GM18526 (cell line): ENCODE data around the gene NTN4.

Experiments used
- POLR2A ChIP-seq: IDR thresholded peaks from 3 replicates; pipeline ENCODE4 v1.6.1; 2011; ENCODE audit not compliant: insufficient read length; ENCODE audit errors: extremely low read depth

The NTN4 gene

DNA sequence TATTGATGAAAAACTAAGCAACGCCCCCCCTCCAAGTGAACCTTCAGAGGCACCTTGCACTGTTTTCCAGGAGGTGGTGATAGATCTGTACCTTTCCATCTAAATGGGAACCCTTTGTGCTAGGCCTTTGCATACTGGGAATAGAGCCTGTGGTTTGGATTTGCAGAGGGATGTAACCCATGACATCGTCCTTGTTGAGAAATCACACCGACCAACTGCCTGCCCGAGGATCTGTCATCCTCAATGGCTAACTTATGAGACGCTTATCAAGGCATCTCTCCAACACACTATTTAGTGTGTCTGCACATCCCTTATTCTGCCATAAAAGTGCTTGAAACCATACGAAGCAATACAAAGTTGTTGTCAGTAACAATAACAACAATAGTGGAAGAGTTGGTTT, 22.9 kb downstream of the NTN4 start:
- no peak for TF ChIP-seq POLR2A

DNA sequence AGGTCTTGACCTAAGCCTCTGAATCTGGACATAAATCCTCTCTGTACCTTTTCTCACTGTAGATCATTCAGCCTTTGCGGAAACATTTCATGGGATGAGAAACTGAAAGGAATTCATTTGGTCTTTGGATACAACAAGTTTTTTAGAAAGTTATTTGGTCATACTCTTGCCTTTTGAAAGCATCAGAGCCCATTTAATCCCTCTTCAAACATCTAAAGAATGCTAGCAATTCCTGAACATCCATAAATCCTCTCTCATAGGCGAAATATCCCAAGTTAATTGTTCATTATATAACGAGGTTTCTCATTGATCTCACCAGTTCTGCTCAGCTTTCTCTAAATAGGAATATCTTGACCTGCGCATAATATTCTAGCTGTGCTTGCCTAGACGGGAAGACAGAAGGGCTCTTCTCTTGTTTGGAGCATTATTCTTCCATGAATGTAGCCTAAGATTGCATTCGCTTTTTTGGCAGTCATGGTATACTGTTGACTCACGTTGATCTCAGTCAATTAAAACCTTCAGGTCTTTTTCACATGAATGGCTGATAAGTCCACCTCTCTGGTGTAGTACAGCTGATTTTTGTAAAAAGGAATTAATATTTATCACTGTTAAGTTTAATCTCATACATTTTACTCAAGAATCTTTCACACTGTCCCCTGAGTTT, 24.1 kb downstream of the NTN4 start:
- no peak for TF ChIP-seq POLR2A

DNA sequence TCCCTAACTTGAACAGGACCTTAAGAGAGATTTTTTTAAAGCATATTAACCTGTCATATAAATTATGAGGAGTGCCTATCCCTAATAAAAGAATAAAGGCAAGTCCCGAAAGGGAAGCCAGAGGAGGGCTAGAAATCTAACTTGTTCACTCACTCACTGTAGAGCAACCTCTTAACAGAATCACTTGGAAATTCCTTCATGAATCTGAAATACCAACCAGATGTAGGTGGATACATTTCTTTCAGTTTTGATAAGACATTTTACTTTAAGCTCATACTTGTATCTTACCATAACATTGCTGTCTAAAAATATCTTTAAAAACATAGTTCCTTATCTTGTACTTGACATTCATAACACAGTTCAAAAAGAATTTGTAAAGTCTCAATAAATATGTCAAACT, 25.7 kb downstream of the NTN4 start:
- TF ChIP-seq POLR2A = no peak

DNA sequence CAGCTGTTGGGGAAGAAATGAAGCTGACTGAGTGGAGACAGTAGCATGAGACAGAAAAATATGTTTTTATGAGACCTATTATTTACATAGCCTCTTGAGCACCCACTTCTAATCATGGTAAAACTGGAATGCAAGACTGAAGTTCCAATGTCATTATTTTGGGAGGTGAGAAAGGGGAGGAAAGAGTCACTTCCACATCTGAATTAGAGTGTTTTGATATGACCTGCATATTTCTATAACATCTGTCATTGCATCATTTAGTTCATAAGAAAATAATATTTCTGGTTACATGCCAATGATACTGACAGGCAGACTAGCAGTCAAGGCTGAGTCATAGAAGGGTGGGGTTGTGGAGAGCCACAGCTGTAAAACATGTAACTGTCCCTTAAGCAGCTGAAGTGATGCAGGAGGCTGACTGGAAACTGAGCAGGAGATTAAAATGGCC, 26.7 kb downstream of the NTN4 start:
- no peak for TF ChIP-seq POLR2A

DNA sequence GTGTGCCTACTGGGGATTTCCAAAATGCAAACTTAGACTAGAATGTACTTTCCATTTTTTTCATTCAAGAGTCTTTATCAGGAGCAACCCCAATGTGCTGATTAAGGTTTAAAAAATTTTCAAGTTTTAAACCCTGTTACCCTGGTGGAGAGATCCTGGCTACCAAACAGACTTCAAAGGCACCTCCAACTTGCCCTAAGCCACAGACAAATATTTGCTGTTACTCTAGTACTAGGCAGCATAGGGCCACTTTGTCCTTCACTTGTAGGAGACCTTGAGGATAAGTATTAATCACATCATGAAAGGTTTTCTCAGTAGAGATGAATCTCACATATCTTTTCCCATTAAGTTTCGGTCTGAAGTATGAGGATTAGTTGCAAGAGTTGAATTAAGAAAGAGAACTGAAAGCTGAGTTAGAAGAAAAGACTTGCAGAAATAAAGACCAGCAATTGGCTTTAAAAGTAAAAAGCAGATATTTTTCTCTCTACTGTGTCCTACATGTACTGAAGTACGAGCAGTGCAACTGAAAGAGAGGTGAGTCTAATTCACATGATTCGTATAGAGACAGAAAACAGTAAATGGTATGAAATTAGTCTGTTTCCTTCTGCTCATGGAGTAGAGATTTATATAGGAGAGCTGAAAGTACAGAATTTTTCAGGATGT, 28.3 kb downstream of the NTN4 start:
- TF ChIP-seq POLR2A = no peak

DNA sequence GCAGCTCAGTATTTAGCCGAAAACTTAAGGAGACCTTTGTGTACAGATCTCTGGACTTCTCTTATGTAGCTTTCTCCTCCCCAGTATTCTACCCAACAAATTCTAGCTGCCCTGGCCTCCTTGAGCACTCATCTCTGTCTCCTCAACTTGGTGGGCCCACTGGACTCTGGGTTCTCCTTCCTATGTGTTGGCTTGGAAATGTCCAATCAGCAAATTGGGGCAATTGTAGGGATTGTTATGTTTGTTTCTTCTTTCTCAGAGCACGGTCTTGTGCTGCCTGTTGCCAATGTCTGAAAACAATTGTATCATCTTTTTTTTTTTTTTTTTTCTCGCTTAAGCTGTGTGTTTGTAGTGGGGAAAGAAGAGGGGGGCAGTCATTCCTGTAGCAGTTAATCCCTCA, 30.2 kb downstream of the NTN4 start:
- TF ChIP-seq POLR2A = no peak

DNA sequence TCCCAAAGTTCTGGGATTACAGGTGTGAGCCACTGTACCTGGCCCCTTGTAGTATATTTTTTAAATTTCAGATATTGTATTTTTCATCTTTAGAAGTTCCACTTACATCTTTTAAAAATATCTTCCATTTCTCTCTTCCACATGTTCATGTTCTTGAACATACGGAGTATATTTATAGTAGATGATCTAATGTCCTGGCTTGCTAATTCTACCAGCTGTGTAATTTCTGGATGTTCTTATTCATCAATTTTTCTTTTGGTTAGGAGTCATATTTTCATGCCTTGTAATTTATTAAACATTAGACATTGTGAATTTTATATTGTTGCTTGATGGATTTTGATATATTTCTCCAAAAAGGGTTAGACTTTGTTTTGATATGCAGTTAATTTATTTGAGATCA, 30.8 kb downstream of the NTN4 start:
- no peak for TF ChIP-seq POLR2A

DNA sequence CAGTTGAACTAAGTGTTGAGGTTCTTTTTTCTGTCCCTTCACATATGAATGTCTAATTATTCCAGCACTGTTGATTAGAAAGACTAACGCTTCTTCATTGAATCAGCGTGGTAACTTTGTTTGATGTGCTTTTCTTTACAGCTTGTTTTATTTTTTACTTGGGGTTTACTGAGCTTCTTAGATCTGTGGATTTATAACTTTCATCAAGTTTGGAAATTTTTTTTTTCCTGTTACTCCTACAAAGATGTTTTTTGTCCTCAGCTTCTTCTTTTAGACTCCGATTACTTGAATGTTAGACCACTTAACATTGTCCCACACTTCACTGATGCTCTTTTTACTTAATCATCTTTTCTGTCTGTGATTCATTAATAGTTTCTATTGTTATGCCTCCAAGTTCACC, 31.5 kb downstream of the NTN4 start:
- TF ChIP-seq POLR2A = no peak

DNA sequence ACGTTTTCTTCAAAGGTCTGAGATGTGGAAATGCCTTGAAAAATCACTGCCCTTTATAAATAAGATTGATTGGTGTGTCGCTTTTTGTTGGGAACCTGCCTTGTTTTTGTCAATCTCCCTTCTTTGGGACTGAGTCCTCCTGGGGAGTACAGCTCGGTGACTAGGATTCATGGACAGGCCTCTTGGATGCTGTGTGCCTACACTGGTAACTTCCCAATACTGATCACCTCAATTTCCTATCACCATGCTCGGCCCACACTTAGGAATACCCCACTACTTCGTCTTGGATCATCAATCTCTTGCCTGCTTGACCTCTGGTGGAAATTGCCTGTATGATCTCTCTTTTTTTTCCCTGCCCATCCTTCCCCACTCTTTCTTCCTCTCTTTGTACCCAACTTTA, 34.2 kb downstream of the NTN4 start:
- TF ChIP-seq POLR2A = no peak

DNA sequence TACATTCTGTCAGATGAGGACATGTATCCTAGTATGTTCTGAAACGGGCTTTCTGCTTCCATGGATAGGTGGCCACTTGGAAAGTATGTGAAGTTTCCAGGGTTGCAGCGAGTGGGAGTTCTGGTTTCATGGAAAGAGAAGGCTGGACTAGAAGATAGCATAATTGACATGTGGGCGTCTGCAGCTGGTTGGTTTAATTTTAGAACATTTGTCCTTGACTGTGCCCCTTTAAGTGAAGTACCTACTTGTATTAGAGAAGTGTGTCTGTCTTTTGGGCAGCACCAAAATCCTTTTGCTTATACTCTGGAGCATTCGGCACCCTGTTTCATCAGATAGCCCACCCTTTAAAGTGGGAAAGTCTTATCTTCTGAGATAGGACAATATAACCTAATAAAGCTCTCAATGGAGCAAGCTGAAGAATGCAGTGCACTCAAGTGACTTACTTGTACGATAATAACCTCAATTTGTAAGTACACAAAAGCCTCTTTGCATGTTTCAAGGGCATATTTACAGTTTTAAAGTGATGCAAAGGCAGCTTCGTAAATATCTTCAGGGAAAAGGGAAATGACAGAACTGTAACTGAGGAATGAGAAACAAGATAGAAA, 35.2 kb downstream of the NTN4 start:
- TF ChIP-seq POLR2A = no peak

DNA sequence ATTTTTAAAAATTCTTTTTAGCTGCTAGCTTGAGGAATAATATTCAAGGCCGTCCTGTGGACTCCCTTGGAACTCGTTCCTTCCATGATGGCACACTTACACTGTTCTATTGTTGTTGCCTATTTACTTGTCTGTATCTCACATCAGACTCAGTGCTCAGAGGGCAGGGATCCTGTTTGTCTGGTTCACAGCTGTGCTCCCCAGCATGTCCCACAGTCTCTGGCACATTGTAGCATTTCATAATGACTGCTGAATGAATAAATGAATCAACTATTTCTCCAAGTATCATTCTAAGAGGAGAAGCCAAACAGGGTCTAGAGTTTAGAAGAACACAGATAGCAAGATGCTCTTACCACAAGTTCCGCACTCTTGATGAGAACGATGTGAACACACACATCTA, 48.0 kb downstream of the NTN4 start:
- TF ChIP-seq POLR2A = no peak

DNA sequence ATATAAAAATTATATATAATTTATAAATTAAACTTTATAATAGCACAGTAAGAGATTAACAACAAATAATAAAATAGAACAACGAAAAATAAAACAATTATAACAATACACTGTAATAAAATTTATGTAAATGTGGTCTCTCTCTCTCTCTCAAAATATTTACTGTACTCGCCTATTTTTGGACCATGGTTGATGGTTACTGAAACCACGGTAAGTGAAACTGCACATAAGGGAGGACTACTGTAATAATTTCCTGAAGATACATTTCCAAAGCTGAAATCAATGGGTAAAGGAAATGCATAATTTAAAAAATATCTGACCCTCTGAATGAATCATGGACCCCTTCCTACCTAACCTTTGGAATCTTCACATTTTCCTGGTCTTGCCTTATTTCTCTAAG, 48.9 kb downstream of the NTN4 start:
- no peak for TF ChIP-seq POLR2A

DNA sequence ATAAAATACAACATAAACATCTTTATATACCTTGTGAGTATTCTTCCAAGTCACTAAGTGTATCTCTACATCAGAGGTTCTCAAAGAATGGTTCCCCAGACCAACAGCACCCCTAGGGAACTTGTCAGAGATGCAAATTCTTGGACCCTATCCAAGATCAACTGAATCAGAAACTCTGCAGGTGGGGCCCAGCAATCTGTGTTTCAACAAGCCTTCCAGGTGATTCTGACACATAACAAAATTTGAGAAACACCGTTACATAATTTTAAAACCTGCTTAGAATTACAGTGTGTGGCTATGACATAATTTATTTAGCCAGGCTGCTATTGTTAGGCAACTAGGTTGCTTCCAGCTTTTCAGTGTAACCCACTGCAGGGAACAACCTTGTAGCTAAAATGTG, 49.8 kb downstream of the NTN4 start:
- TF ChIP-seq POLR2A = no peak

DNA sequence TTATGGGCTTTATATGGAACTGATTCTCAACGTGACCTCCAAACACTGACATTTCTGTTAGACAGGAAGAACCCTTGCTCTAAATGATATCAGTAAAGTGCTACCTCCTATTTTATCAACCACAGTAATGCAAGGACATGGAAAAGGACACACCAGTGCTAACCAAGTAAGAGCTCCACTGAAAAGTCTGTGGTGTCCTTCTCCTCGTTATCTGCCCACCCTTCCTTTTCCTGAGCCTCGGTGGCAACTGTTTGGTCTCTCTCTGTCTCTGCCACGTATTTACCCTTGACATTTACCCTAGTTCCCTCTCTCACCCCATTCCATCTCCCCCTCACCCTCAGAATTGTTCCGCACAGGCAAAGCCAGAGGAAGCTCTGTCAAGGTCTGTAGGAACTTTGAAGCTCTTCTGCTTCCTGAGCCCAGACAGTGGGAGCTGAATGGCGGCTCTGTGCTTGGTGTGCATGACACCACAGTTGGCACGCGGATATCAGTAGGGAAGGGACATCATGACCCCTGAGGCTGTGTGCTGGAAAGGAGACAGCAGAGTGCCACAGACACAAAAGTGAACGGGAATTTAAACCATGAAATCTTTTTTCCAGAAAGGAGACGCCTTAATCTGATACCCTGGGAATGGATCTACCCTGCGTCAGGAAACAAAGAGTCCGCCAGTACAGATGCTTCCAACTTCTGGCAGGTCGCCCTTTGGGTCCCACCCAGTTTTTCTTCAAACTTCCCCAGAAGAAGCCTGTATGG, 50.8 kb downstream of the NTN4 start:
- TF ChIP-seq POLR2A = no peak

DNA sequence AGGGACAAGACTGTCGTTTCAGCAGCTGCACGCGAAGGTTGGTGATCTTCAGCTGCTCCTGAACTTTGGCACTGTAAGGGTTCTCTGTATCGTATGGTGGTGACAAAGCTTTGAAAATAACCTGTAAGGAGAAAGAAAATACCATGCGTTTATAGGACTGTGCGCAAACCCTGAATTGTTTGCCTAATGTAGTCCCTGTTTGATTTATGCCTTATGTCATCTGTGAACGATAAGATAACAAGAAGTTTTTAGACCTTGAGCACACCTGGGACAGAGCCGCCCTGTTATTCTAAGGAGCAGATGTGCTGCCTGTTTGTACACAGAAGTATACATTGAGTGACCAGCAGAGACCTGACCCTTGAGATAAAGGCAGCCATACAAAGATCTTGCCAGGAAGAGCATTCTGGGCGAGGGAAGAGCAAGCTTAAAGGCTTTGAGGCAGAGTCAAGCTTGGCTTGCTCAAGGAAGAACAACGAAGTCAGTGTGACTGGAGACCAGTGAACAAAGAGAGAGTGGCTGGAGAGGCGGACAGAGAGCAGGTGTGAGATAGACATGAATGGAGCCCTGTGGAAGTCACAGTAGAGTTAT, 52.4 kb downstream of the NTN4 start:
- no peak for TF ChIP-seq POLR2A
